HG03280 (cell line): ENCODE results near the gene DNAAF2.
"Not testable (repeated sequence)": the region's sequence is repeated elsewhere in the genome, so short reads cannot be mapped to it uniquely, and the experiment has no call there.

Source experiments
- ATAC-seq: cut with Tn5 transposase; IDR thresholded peaks from one replicate; pipeline ENCODE4 v1.9.1; 2021; ENCODE audit warnings: mild to moderate bottlenecking, moderate library complexity; ENCODE audit not compliant: unreplicated experiment

DNAAF2 gene

GRCh38 chr14:49585803-49586672 is 49.0 kb downstream of the DNAAF2 start, which contains the start of gene RPS29:
Gene RPS29, minus strand, starts transcription at chr14:49586380. Its CDS starts 34 bp downstream, at chr14:49586346.
- peak; percentile 85 for ATAC-seq

- not testable (repeated sequence) for ATAC-seq
These were observed 49.9 kb downstream of the DNAAF2 start for GRCh38 chr14:49584981-49585640.

- ATAC-seq = no peak
These were observed 51.0 kb downstream of the DNAAF2 start for GRCh38 chr14:49584058-49584457.

- ATAC-seq = no peak
These were observed 51.4 kb downstream of the DNAAF2 start for GRCh38 chr14:49583629-49584028.

- no peak for ATAC-seq
These were observed 52.7 kb downstream of the DNAAF2 start for GRCh38 chr14:49582113-49582977.

- ATAC-seq = no peak
These were observed 53.6 kb downstream of the DNAAF2 start for GRCh38 chr14:49581209-49582112.

- ATAC-seq = no peak
These were observed 55.2 kb downstream of the DNAAF2 start for GRCh38 chr14:49579841-49580240.

- no peak for ATAC-seq
These were observed 56.9 kb downstream of the DNAAF2 start for GRCh38 chr14:49578141-49578540.
